Astrocyte (in vitro differentiated cells and primary cell): ENCODE data around the gene KCND2. TPM values are rescaled to one million over a fixed set of nuclear protein-coding genes. Genes with fewer than 3 reads are reported as not detected.

Experiments used
- DNase-seq: peaks from one replicate; pipeline ENCODE4 v3.0.0-alpha.2; 2010; ENCODE audit warnings: low read depth
- FAIRE-seq: peaks from 2 replicates; lab custom pipeline; 2011; peaks lifted over from hg19 to GRCh38; lab: Jason Lieb, UNC
- H2AFZ ChIP-seq: 2 replicates; pipeline ENCODE4 v1.6.0; 2012; ENCODE audit warnings: low read depth, low read length, inconsistent platforms
- H3K27ac ChIP-seq: 2 replicates; pipeline ENCODE4 v1.5.1; 2011; ENCODE audit warnings: low read depth, low read length, inconsistent platforms
- H3K27me3 ChIP-seq: 2 replicates; pipeline ENCODE4 v1.6.0; 2011; ENCODE audit warnings: low read length, inconsistent platforms; ENCODE audit not compliant: insufficient read depth
- H3K36me3 ChIP-seq: 2 replicates; pipeline ENCODE4 v1.5.1; 2011; ENCODE audit warnings: low read length, inconsistent platforms; ENCODE audit not compliant: insufficient read depth
- H3K4me1 ChIP-seq: 2 replicates; pipeline ENCODE4 v1.5.1; 2011; ENCODE audit warnings: low read length, inconsistent platforms; ENCODE audit not compliant: insufficient read depth
- H3K4me2 ChIP-seq: 2 replicates; pipeline ENCODE4 v1.6.0; 2012; ENCODE audit warnings: low read length, inconsistent platforms
- H3K4me3 ChIP-seq: 2 replicates; pipeline ENCODE4 v1.5.1; 2011; ENCODE audit warnings: low read depth, mild to moderate bottlenecking, low read length, inconsistent platforms; ENCODE audit not compliant: insufficient read depth
- H3K79me2 ChIP-seq: 2 replicates; pipeline ENCODE4 v1.6.0; 2012; ENCODE audit warnings: mild to moderate bottlenecking, low read length, inconsistent platforms; ENCODE audit not compliant: insufficient read depth
- H3K9ac ChIP-seq: 2 replicates; pipeline ENCODE4 v1.6.0; 2012; ENCODE audit warnings: mild to moderate bottlenecking, low read length, inconsistent platforms
- H3K9me3 ChIP-seq: 2 replicates; pipeline ENCODE4 v1.5.1; 2012; ENCODE audit warnings: low read depth, mild to moderate bottlenecking, low read length, inconsistent platforms; ENCODE audit not compliant: insufficient read depth
- H4K20me1 ChIP-seq: 2 replicates; pipeline ENCODE4 v1.6.0; 2012; ENCODE audit warnings: low read length, inconsistent platforms; ENCODE audit not compliant: insufficient read depth
- H3K27ac Mint-ChIP-seq: one replicate; pipeline ENCODE4 v1.8.0; 2021; ENCODE audit warnings: mild to moderate bottlenecking, mixed read lengths; ENCODE audit not compliant: unreplicated experiment
- H3K27me3 Mint-ChIP-seq: one replicate; pipeline ENCODE4 v1.8.0; 2021; ENCODE audit warnings: low read depth, mixed read lengths; ENCODE audit not compliant: unreplicated experiment
- H3K36me3 Mint-ChIP-seq: one replicate; pipeline ENCODE4 v1.8.0; 2021; ENCODE audit warnings: low read depth, mixed read lengths; ENCODE audit not compliant: unreplicated experiment
- H3K4me1 Mint-ChIP-seq: one replicate; pipeline ENCODE4 v1.8.0; 2021; ENCODE audit warnings: low read depth, mixed read lengths; ENCODE audit not compliant: unreplicated experiment
- H3K4me3 Mint-ChIP-seq: one replicate; pipeline ENCODE4 v1.8.0; 2021; ENCODE audit warnings: mild to moderate bottlenecking, moderate library complexity, mixed read lengths; ENCODE audit not compliant: unreplicated experiment
- H3K9me3 Mint-ChIP-seq: one replicate; pipeline ENCODE4 v1.8.0; 2021; ENCODE audit warnings: mild to moderate bottlenecking, mixed read lengths; ENCODE audit not compliant: unreplicated experiment
- CTCF ChIP-seq: IDR thresholded peaks from 2 replicates; pipeline ENCODE4 v1.5.1; 2011; ENCODE audit warnings: low read depth, mild to moderate bottlenecking, inconsistent platforms, low read length, moderate library complexity; ENCODE audit not compliant: insufficient read depth
- EZH2 ChIP-seq: IDR thresholded peaks from 2 replicates; pipeline ENCODE4 v1.6.1; 2012; ENCODE audit warnings: mild to moderate bottlenecking, low read length, inconsistent platforms; ENCODE audit not compliant: insufficient read depth
- total RNA-seq: library from RNA; stranded (reverse); gene quantifications from 2 replicates; pipeline ENCODE4 v1.2.1, GENCODE V29; 2021

Gene KCND2
- total RNA-seq, 1 donor from 2014 or later, result 0.30 TPM

DNA sequence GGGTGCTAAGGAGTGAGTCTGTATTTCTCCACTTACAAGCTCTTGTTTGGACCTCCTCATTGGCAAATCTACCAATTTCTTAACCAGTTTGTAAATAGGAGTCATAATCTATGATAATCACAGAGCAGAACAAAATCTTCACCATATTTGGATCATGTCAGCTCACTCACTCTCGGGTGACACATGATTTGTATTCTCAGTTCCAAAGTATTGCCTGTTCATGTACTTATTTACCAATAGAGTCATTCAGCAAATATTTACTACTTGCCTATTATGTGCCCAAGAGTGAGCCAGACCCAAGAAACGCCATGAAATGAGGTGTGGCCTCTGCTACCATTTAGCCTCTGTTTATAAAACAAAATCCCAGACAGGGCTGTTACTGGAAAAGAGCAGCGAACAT lies 470.2 kb downstream of the KCND2 start:
- FAIRE-seq, result no peak
- Histone ChIP-seq H3K4me2 (no peak overlapping the region), H3K79me2 (no peaks in the 10 kb centered on the region), H4K20me1 (no peaks in the 10 kb centered on the region), H3K27me3 (no peaks in the 10 kb centered on the region), H3K9me3 (no peaks in the 10 kb centered on the region), H3K4me3 (no peak overlapping the region), H2AFZ (no peak overlapping the region), H3K4me1 (no peaks in the 10 kb centered on the region), H3K27ac (no peak overlapping the region), H3K36me3 (no peaks in the 10 kb centered on the region), H3K9ac (no peak overlapping the region)
- DNase-seq, result no peak
- Mint-ChIP-seq H3K27me3 (no peaks in the 10 kb centered on the region), H3K36me3 (no peaks in the 10 kb centered on the region), H3K4me1 (peaks cover 3% of the 10 kb centered on the region), H3K27ac (no peak overlapping the region), H3K4me3 (no peak overlapping the region), H3K9me3 (no peaks in the 10 kb centered on the region)
- TF ChIP-seq CTCF (no peak), EZH2 (no peak)

GRCh38 chr7:120760050-120760449 lies 487.1 kb downstream of the KCND2 start:
- Mint-ChIP-seq H3K27me3 (no peaks in the 10 kb centered on the region), H3K36me3 (no peaks in the 10 kb centered on the region), H3K4me3 (no peak overlapping the region), H3K9me3 (no peaks in the 10 kb centered on the region), H3K4me1 (no peaks in the 10 kb centered on the region), H3K27ac (no peak overlapping the region)
- Histone ChIP-seq H3K79me2 (no peaks in the 10 kb centered on the region), H3K9ac (no peak overlapping the region), H3K36me3 (no peaks in the 10 kb centered on the region), H3K27ac (no peak overlapping the region), H3K27me3 (no peaks in the 10 kb centered on the region), H3K4me1 (no peaks in the 10 kb centered on the region), H3K4me3 (no peak overlapping the region), H4K20me1 (no peaks in the 10 kb centered on the region), H3K9me3 (no peaks in the 10 kb centered on the region), H2AFZ (no peak overlapping the region), H3K4me2 (no peak overlapping the region)
- DNase-seq (no peak), FAIRE-seq (no peak)
- TF ChIP-seq EZH2 (no peak), CTCF (no peak)

DNA sequence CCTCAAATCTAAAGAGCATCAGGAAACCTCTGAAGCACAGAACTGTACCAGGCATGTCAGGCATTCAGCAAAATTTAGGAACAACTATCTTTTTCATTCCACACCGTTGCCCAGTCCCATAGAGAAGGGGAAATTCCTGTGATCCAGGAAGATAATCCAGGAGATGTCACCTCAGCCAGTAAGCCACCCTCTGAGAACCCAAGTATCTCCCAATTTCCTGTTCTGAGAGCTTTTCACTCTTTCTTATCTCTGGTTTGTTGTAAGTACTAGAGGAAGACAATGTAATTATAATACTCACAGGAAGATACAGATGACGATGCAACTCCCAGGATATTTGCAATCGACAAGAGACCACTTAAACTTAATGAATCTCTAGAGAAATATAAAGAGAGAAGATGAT lies 487.9 kb downstream of the KCND2 start:
- H3K4me2 ChIP-seq, result no peak overlapping the region
- Mint-ChIP-seq H3K4me1 (no peaks in the 10 kb centered on the region), H3K27me3 (no peaks in the 10 kb centered on the region), H3K9me3 (no peaks in the 10 kb centered on the region), H3K36me3 (no peaks in the 10 kb centered on the region), H3K4me3 (no peak overlapping the region), H3K27ac (no peak overlapping the region)
- H3K4me3 ChIP-seq, result no peak overlapping the region
- DNase-seq, result no peak
- no peak for FAIRE-seq
- no peak overlapping the region for H3K27ac ChIP-seq
- H4K20me1 ChIP-seq, result no peaks in the 10 kb centered on the region
- H3K36me3 ChIP-seq, result no peaks in the 10 kb centered on the region
- no peaks in the 10 kb centered on the region for H3K27me3 ChIP-seq
- H3K9ac ChIP-seq, result no peak overlapping the region
- no peaks in the 10 kb centered on the region for H3K4me1 ChIP-seq
- H3K9me3 ChIP-seq, result no peaks in the 10 kb centered on the region
- H3K79me2 ChIP-seq, result no peaks in the 10 kb centered on the region
- TF ChIP-seq EZH2, result no peak
- no peak for TF ChIP-seq CTCF
- H2AFZ ChIP-seq, result no peak overlapping the region
